ENCODE results near the gene DCP1A.
"Not testable (repeated sequence)": the region's sequence is repeated elsewhere in the genome, so short reads cannot be mapped to it uniquely, and the experiment has no call there.

The DCP1A gene

GRCh38 chr3:53261712-53262111 is 85.6 kb downstream of the DCP1A start:
- DNase-seq: no peak

- DNase-seq: no peak
Observed at GRCh38 chr3:53260286-53260785, 87.0 kb downstream of the DCP1A start.

- DNase-seq: no peak
Observed at GRCh38 chr3:53259427-53260259, 87.7 kb downstream of the DCP1A start.

- no peak for DNase-seq
Observed at GRCh38 chr3:53258600-53259426, 88.5 kb downstream of the DCP1A start.

GRCh38 chr3:53257465-53257864 is 89.9 kb downstream of the DCP1A start:
- DNase-seq: no peak

GRCh38 chr3:53256704-53257055 is 90.7 kb downstream of the DCP1A start:
- DNase-seq: no peak

- peak; percentile 84 to 85 for DNase-seq
Observed at GRCh38 chr3:53255775-53256703, 91.3 kb downstream of the DCP1A start, which contains the start of gene TKT. Gene TKT, minus strand, starts transcription at chr3:53256022. Its CDS starts 80 bp downstream, at chr3:53255942.

DNA sequence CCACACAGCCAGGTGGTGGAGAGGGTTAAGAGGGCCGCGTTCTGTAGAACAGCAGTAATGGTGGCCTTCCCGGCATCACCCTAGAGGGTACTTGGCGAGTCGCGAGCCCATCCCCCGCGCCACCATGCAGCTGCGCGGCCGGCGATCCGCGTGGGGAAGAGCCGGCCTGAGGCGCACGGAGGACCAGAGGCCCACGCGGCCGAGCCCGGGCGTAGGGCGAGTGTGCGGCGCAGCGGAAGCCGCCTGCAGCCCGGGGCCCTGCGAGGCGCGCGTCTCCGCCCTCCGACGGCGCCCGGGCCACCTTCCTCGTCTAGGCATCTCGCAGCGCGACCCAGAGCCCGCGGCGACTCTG is 91.9 kb downstream of the DCP1A start:
- no peak for DNase-seq

- peak; percentile 31 to 49 for DNase-seq
Observed at GRCh38 chr3:53254509-53255422, 92.6 kb downstream of the DCP1A start.

- no peak for DNase-seq
Observed at GRCh38 chr3:53253707-53254508, 93.4 kb downstream of the DCP1A start.

DNA sequence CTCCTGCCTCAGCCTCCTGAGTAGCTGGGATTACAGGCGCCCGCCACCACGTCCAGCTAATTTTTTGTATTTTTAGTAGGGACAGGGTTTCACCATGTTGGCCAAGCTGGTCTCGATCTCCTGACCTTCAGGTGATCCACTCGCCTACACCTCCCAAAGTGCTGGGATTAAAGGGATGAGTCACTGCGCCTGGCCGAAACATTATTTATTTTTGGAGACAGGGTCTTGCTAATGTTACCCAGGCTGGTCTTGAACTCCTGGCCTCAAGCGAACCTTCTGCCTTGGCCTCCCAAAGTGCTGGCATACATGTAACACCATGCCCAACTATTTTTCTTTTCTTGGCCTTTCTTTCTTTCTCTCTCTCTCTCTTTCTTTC is 94.4 kb downstream of the DCP1A start:
- not testable (repeated sequence) for DNase-seq

DNA sequence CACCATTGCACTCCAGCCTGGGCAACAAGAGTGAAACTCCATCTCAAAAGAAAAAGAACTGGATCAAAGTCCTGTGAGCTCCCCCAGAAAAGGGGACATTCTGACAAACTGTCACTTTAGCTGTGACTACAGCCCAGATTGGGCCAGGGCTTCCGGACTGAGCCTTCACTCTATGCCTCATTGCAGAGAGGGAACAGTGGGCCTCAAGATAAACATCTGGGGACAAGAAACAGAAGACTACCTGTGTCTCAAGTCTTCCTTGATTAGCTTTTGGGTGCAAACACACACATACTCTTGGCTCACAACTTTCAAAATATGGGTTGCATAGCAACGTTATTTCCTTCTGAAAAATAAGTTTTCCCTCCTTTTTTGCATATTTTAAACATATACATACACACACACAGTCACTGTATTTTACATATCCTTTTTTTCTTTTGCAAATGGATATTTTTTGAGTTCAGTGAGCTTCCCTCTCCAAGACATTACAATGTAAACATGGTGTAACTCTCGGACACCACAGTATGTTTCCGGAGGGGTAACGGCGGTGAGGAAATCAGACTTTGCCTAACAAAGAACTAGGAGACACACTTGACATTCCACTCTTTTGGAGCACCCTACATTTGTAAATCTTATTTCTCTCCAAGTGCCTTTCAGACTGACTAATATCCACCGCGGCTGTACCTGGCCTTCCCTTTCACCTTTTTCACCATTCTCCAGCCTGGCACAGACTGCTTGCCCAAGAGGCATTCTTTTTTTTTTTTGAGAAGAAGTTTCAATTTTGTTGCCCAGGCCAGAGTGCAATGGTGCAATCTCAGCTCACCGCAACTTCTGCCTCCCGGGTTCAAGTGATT is 95.0 kb downstream of the DCP1A start:
- DNase-seq: peak in 1 of 2 donors; percentile 24

GRCh38 chr3:53250881-53251605 is 96.3 kb downstream of the DCP1A start:
- DNase-seq: no peak

DNA sequence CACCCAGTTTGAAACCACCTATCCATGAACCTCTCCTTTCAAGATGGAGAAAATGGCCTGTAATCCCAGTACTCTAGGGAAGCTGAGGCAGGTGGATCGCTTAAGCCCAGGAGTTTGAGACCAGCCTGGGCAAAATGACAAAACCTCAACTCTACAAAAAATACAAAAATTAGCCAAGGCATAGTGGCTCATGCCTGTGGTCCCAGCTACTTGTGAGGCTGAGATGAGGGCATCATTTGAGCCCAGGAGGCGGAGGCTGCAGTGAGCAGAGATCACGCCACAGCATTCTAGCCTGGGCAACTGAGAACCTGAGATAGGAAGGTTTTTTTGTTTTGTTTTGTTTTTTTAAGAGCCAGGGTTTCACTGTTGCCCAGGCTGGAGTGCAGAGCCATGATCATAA is 96.9 kb downstream of the DCP1A start:
- DNase-seq: no peak

DNA sequence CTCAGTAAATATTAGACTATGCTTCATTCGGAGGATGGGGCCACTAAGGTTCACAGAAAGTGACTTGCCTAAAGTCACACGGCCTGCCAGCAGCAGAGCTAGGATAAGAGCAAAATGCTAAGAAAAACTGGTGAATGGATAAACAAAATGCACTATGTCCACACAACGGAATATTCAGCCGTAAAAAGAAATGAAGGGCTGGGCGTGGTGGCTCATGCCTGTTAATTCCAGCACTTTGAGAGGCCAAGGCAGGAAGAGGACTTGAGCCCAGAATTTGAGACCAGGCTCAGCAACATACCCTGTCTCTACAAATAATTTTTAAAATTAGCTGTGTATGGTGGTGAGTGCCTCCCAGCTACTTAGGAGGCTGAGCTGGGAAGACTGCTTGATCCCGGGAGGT is 99.2 kb downstream of the DCP1A start:
- no peak for DNase-seq

GRCh38 chr3:53247619-53248018 is 99.7 kb downstream of the DCP1A start:
- DNase-seq: no peak

DNA sequence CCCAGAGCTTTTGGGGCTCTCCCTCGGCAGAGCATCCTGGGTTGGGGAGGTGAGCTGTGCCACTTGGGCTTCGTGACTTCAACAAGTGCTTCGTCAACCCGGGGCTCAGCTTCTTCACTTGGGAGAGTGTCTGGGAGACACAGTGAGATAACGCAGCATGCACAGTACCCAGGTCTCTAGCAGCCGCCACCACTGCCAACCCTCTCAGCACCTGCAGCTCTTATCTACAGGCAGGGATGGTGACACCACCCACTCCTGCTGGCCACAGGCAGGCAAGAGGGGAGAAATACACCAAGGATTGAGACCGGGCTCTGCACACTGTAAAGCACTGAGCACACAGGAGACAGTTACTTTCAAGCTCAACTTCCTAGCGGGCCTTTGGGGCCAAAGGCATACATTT is 103.1 kb downstream of the DCP1A start:
- DNase-seq: no peak

DNA sequence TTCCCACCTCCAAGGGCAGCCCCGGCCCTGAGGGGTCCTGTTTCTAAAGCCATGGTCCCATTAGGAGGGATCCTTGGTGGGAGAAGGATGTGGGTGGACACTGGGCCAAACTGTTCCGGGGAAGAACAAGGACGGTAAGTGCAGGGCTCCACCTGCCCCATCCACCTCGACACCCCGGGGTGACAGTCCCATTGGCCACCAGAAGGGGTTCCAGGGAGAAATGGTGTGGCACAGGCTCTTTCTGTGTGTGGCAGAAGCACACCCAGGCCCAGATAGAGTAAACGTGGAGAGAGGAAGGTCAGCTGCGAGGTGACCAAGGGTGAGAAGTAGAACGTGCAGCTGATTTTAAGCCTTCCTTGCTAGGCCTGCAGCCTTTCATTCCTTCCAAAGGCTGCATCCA is 103.6 kb downstream of the DCP1A start:
- no peak for DNase-seq

DNA sequence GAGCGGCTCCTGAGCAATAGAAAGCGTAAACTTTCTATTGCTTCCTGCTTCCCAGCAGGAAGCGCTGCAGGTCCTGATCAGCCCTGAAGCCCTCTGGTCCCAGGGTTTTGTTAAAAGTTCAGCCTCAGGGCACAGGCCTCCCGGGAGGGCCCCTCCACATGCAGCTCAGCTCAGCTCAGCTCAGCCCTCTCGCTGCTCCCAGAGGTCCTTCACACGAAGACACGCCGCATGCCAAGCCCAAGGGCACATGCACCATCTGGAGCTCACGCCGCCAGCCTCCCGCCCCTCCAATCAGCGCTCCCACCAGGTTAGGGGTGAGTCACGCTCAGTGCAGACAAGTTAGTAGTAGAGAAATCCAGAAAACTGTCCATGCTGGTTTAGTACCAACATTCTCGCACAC is 104.2 kb downstream of the DCP1A start:
- no peak for DNase-seq
